Pons (tissue), 1 donor: ENCODE results near the gene AFF3.

Source experiments
- DNase-seq: peaks from one replicate; pipeline ENCODE4 v3.0.0-alpha.2; 2016; ENCODE audit warnings: low spot score

The AFF3 gene

GRCh38 chr2:99697811-99698568, 444.4 kb downstream of the AFF3 start:
- no peak for DNase-seq

DNA sequence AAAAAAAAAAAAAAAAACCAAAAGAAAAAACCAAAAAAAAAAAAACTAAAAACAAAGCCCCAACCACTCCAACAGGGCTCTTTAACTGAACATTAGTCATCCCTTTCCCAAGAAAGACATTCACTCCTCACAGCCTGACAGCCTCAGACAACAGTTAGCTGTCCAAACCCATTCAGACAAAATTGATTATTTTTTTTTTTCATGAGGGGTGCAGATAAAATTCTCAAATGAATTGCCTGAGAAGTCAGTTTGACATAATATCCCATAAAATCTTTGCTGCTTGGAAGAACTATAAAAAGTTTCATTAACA, 446.5 kb downstream of the AFF3 start:
- DNase-seq, result no peak

DNA sequence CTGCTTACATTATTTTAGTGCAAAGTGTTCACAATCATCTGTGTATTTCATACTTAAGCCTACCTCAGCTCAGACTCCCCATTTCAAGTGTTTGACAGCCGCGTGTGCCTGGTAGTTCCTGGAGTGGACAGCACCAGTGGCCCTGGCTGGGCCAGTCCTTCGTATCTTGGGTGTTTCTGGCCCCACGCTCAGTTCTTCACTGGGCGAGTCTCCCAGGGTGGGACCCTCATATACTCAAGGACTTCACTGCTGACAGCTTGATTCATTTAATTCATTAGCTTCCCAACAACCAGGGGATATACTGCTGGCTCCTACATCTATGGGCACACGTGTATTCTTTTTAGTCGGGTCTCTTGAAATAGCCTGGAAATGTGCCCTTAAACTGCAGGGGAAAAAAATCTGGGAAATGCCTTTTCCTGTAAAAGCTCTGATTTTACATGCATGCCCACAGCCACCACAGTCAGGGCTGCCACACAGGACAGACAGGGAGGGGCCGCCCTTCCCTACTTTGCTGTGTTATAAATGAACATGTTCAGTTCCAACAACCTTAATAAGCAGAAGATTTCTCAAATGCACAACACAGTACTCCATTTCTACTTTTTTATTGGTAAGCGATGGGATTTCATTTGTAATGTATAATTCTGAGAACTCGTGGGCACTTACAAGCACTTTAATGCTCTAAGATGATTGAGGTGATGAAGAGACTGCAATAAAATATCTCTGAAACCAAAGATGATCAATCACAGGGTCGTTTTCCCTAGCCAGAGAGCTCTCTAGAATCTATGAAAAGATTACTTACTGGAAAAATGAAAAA, 447.1 kb downstream of the AFF3 start:
- DNase-seq, result no peak

DNA sequence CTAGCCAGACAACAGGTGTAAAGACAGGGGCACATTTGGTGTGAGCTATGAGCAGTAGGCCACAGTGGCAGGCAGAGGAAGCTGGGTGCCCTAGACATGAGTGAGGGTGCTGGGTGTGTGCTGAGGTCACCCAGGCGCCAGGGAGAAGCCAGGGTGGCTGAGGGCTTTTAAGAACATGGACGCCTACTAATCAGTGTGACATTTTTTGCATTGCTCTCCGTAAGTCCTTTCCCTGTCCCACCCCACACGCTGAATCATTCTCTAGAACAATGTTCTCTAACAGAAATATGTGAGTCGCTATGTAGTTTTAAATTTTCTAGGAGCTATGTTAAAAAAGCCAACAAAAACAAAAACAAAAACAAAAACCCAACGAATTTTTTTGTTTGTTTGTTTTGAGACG, 448.1 kb downstream of the AFF3 start:
- no peak for DNase-seq

DNA sequence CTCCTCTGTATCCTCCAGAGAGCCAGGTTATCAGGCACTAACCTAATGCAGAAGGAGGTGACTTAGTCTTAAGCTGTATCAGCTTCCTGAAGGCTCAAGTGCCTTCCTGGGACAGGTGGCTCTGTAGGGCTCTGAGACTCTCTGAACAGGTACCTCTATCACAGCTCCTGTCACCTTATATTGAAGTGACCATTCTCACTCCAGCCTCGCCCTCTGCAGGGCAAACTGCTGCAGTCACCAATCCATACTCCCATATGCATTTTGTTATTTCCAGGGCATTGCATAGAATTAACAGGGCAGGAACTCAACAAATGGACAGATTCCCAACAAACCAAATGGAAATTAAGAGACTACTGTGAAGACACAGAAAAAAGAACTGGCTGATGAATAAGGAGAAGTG, 449.6 kb downstream of the AFF3 start:
- DNase-seq, result no peak

DNA sequence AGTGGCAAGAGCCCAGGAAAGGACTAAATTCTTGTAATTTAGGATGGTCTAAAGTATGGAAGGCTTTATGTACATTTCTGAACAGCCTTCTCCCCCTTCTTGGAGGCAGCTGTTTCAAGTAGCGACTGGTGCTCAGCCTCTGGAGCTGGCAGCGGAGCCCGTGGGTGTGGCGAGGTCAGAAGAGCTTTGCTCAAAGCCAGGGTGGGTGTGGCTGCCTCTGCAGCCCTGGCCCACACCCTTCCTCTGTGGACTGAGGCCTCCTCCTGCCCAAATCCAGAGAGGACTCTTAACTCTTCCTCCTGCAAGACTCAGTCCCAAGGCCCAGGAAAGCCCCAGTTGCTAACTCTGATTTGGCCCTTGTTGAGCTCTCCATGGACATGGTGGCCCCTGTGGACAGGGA, 450.5 kb downstream of the AFF3 start:
- no peak for DNase-seq

- DNase-seq, result no peak
Observed at GRCh38 chr2:99689145-99689742, 453.1 kb downstream of the AFF3 start.

GRCh38 chr2:99688699-99689098, 453.7 kb downstream of the AFF3 start:
- DNase-seq, result no peak

DNA sequence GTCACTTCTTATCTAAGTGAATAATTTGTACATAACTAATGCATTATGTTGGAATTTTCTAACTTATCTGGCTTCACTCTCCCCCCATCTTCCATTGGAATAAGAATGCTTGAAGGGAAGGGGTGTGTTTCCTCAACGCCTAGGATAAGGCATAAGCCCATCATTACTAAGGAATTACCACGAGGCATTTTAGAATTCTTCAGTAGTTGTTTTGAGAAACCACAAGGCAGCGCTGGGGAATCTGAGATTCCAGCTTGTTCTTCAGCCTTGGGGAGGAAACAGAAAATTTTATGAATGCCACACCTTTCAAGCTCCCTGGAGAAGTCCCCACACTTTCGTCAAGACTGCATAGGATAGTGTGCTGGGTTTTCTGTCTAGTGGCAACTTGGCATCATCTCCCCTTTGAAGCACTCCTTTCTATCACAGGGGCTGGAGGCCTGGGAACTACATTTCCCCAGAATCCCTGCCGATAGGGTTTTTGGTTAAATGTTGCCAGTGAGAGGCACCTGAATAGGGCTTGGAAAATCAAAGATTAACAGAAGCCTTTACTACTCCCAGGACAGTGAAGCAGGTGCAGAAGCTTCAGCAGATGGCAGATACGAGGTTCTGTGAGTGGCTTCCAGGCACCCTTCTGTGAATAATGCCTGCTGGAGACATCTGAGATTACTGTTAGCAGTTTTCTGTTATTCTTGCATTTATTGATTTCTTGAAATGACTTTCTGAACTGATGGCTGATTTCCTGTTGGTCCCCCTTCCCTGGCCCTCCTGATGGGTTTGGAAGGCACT, 459.9 kb downstream of the AFF3 start:
- DNase-seq, result no peak

DNA sequence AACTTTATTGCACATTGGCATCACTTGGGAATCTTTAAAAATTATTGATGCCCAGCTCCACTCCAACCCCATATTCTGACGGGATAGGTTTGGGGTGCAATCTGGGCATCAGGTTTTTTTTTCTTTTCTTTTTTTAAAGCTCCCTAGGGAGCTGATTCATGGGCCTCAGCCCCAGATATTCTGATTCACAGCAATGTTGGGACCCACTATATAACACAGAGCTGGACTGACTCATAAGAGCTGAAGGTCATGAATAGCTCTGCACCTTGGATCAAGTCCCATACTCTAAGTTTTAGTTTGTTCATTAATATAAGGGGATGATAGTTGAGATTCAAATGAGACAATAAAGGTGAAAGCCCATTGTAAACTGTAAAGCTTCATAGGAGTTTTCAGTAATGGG, 461.4 kb downstream of the AFF3 start:
- no peak for DNase-seq

DNA sequence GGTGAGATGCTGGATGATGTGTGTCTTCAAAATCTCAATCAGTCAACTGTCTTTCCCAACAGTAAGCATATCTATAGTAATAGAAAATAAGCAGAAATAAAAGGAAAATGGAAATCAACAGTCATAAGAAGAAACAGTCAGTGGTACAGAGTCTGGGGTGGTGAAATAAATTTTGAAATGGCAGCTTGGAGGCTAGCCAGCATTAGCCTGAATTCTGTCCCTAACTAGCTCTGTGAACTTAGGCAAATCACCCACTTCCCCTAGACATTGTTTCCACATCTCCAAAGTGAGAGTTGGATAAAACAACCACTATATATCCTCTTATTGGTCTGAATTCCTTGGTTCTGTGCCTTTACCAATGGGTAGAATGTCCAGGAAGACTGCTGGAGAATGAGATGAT, 462.9 kb downstream of the AFF3 start:
- DNase-seq, result no peak

- DNase-seq, result no peak
Observed at GRCh38 chr2:99678625-99679024, 463.8 kb downstream of the AFF3 start.

DNA sequence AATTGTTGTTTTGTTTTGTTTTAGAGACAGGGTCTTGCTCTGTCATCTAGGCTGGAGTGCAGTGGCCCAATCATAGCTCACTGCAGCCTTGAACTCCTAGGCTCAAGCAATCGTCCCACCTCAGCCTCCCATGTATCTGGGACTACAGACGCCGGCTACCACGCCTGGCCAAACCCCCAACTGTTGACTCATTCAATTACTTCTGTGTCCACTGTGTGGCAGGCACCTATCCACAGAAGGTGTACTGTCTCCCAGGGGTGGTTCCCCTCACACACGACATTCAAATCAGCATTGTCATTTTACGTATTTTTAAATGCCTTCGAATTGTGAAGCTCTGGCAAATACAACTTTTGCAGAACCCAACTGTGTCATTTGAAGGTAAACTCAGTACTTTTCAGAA, 464.6 kb downstream of the AFF3 start:
- DNase-seq, result no peak

- DNase-seq, result no peak
Observed at GRCh38 chr2:99675130-99675661, 467.2 kb downstream of the AFF3 start.

DNA sequence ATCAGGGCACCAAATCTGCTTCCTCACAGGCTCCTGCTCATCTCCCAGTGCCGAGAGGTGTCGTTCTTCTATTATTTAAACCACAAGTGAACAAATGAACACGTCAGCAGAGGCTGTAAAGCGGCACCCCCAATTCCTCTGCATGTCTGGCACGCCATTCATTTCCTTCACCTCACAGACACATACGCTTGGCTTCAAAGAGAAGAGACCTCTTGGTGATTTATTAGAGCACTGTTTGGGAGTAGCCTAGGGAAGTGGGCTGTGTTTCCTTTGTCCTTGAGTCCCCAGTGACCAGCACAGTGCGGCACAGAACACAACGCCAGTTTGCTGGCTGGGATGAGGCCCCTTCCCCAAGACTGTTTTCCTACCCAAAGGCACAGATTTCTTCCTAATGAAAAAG, 468.3 kb downstream of the AFF3 start:
- DNase-seq, result no peak

GRCh38 chr2:99672766-99673350, 469.5 kb downstream of the AFF3 start:
- DNase-seq, result no peak

GRCh38 chr2:99670768-99671734, 471.3 kb downstream of the AFF3 start:
- no peak for DNase-seq

DNA sequence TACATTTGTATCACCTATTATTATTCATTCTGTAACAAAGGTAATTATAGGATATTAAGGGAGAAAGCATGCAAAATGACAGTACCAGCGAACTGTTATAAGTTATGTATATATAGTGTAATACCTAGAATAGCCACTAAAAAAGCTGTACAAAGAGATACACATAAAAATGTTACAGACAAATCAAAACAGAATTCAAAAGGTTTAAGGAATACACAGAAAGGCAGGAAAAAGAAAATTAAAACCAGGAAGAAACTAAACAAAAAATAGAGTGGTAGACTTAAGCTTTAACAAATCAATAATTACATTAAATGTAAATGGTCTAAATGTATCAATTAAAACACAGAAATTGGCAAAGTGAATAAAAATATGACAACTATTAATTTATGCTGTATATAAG, 476.1 kb downstream of the AFF3 start:
- no peak for DNase-seq

DNA sequence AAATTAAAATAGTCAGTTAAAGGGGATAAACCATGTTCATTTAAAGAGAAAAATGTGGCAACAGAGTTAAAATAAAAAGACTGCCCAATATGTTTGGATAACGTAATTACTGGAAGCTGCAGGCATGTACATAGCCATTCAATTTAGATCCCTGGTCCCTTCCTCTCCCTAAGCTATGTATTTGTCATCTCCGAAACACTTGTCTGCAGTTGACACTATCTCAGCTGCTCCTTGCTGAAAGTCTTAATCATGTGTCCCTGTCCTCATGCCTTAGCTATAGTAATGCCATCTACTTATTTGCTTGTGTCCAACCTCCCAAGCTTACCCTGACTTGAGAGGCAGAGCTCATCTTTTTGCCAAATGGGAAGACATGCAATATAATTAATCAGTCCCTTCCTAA, 478.7 kb downstream of the AFF3 start:
- no peak for DNase-seq

- DNase-seq, result peak; percentile 94
Observed at GRCh38 chr2:99662761-99663341, 479.5 kb downstream of the AFF3 start.
